COLO668 (cell line): Measurements from ENCODE around the gene KY.

Experiments used
- DNase-seq: peaks from one replicate; lab custom pipeline; 2025; ENCODE audit not compliant: unreplicated experiment; lab: John Stamatoyannopoulos, UW

The KY gene

DNA sequence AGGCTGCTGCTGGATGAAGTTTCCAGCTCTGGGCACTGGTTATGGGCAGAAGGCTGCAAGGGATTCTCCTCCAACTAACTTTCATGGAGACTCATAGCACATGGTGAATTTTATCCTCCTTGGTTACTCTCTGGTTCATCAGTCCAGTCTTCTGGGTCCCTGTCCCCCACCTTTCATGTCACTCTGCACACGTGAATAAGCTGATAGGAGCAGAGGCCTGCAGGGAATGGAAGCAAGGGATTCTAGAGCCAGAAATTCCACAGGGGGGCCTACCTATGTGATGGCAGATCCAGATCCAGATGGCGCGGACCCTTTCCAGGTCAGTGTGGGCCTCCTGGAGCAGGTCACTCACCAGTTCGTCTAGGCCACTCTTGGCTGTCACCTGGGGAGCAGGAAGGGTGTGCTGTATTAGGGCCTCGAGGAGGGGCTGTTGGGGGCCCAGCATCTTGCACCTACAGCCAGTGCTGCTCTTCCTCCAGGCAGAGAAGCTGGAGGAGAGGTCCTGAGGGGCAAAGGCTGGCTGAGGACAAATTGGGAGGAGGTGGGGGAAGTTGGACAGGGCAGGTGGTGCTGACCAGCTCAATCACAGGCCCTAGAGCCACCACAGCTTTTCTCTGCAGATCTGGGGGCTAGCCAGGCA is 30.2 kb downstream of the KY start:
- DNase-seq = no peak

DNA sequence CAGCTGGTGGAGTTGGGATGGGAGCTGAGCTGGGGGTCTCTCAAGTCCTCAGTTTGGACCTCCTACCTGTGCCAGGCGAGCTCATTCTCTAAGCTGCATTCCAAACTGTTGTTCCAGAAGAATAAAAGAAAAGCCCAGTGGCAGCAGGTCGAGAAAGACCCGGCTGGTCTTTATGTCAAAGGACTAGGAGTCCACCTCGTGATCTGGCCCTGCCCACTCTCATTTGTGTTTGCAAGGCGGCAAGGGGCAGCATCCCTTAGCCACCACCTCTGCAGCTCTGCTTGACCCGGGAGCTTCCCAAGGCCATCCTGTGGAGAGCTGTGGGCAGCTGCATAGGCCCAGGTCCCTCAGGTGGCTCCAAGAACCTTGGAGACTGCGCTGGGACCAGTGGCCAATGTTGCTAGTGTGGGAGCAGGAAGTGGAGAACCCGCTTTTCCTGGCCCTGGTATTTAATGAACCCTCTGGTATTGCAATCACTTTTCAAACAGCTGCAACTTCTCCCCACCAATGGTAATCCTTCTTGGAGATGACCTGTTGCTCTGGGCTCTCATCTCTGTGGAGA is 30.9 kb downstream of the KY start:
- no peak for DNase-seq

DNA sequence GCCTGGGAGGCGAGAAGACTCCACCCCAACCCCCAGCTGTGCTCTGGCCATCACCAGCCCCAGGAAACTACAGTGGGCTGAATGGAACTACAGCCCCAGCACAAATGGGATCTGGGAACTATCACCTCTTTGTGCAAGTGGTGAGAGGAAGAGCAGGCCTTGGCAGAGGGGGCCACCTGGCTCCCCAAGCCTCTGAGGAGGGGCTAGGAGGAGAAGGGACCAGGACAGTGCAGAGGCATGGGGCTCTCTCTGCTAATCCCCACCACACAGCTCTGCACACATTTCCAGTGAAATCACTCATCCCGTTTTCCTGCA is 31.6 kb downstream of the KY start:
- no peak for DNase-seq

DNA sequence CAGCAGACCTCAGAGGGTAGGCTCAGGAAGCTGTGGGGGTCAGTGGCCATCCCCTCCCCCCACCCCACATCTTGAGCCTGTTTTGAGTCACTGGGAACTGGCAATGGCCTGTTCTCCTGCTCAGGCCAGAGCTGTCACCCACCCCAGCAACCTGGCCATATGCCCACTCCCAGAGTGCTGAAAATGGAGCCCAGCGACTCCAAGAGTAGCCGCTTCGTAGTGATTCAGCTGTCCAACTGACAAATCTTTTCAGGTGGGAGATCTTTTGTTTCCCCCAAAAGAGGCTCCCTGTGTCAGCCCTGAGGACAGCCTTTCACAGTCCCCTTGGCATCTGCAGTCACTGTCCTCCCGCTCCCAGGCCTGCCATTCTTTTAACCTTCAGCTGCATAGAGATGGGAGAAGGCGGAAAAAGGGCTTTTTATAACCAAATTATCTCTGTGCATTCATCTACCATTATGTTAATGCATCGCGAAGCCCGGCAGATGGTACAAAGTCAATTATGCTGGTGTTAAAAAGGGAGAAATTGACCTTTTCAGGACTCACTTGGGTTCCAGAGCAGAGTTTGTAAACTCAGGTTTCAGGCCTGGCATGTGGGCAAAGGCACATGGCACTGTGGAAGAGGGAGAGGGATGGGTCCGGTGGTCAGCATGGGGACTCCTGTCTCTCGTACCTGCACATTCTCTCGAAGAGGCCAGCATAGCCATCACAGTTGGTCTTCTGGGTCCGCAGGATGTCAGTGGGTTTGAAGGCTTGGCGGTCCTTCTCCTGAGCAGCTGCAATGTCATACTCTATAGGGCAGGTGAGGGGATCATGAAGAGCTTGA is 32.1 kb downstream of the KY start:
- no peak for DNase-seq

GRCh38 chr3:134617608-134618477 is 33.0 kb downstream of the KY start:
- DNase-seq = no peak

GRCh38 chr3:134615743-134616142 is 35.1 kb downstream of the KY start:
- DNase-seq = no peak

- DNase-seq = no peak
These were observed 35.9 kb downstream of the KY start for GRCh38 chr3:134614955-134615354.

GRCh38 chr3:134613006-134613520 is 37.8 kb downstream of the KY start:
- DNase-seq = no peak

GRCh38 chr3:134611516-134611915 is 39.3 kb downstream of the KY start:
- DNase-seq = no peak

- no peak for DNase-seq
These were observed 40.1 kb downstream of the KY start for GRCh38 chr3:134610432-134611385.

DNA sequence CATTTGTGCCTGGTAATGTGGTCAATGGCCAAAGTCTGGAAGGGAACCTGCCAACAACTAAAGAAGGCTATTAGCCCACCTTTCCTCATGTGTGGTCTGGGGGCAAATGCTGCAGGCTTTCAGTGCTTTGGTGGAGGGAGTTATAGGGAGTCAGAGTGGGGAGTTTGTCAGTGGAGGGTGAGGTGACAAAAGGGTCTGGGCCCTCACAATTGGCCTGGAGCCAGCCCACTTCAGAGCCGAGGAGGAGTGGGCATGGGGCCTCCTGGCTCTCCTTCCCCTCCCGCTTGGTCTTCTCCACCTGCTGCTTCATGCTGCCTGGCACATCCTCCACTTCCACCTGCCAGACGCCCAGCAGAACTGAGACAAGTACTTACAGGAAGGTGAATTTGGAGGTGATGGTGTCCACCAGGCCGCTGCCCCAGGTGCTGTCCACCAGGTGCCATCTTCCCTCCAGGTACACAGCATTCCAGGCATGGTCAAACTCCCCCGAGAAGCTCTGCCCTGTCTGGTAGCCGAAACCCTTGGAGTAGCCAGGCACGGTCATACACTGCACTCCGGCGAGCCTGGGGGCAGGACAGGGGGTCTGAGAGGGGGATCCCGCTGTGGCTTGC is 40.9 kb downstream of the KY start:
- DNase-seq = no peak

- no peak for DNase-seq
These were observed 41.9 kb downstream of the KY start for GRCh38 chr3:134608771-134609435.

GRCh38 chr3:134608023-134608770 is 42.6 kb downstream of the KY start:
- DNase-seq = no peak

GRCh38 chr3:134607054-134608022 is 43.5 kb downstream of the KY start:
- no peak for DNase-seq

- no peak for DNase-seq
These were observed 44.5 kb downstream of the KY start for GRCh38 chr3:134606033-134607025.

DNA sequence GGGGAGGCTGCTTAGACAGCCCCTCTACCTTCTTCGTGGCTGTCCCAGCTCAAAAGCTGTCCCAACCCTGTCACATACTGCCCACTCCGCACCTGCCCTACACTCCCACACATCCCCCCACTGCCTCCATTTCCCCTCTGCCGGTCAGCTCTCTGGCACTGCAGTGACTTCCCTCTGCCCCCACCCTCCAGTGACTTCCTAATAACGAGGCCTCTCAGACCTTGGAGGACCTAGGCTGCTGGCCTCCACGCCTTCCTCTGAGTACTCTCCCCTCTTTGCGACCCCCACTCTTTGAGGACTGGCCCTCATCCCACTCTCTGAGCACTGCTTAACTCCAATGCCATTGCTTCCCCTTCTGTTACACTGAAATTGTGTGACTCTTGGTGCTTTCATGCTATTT is 45.3 kb downstream of the KY start:
- DNase-seq = no peak
